GM23338 (cell line): Measurements from ENCODE around the gene FCER1G. TPM values are rescaled to one million over a fixed set of nuclear protein-coding genes. Genes with fewer than 3 reads are reported as not detected.

Experiments
- ATAC-seq: fragments of 200-7000 bp; cut with Tn5 transposase; 3 replicates; pipeline ENCODE4 v1.9.1; 2020
- DNase-seq: peaks from one replicate; pipeline ENCODE4 v3.0.0-alpha.2; 2015; ENCODE audit warnings: low spot score
- H2AFZ ChIP-seq: fragments of 200-600 bp; sonication (generic); 2 replicates; pipeline ENCODE4 v1.8.0; 2016; ENCODE audit warnings: antibody characterized with exemption, mild to moderate bottlenecking, moderate library complexity
- H3F3A ChIP-seq: fragments of 200-600 bp; sonication (generic); replicated peaks from 2 replicates; pipeline ENCODE4 v1.8.0; 2017; ENCODE audit warnings: antibody characterized with exemption, mixed run types, low read depth
- H3K27ac ChIP-seq: fragments of 200-600 bp; sonication (generic); 2 replicates; pipeline ENCODE4 v1.6.1; 2016; ENCODE audit warnings: low read depth
- H3K27me3 ChIP-seq: fragments of 200-600 bp; sonication (generic); 2 replicates; pipeline ENCODE4 v1.8.0; 2016; ENCODE audit warnings: mild to moderate bottlenecking, mixed run types, moderate library complexity; ENCODE audit not compliant: insufficient read depth
- H3K36me3 ChIP-seq: fragments of 200-600 bp; sonication (generic); 2 replicates; pipeline ENCODE4 v1.8.0; 2016; ENCODE audit warnings: mild to moderate bottlenecking; ENCODE audit not compliant: insufficient read depth
- H3K4me1 ChIP-seq: fragments of 200-600 bp; sonication (generic); 2 replicates; pipeline ENCODE4 v1.8.0; 2016; ENCODE audit warnings: mild to moderate bottlenecking, moderate library complexity; ENCODE audit not compliant: insufficient read depth
- H3K4me2 ChIP-seq: fragments of 200-600 bp; sonication (generic); 2 replicates; pipeline ENCODE4 v1.7.1; 2017; ENCODE audit warnings: mixed run types
- H3K4me3 ChIP-seq: fragments of 200-600 bp; sonication (generic); 2 replicates; pipeline ENCODE4 v1.6.1; 2016; ENCODE audit warnings: mixed run types
- H3K79me2 ChIP-seq: fragments of 200-600 bp; sonication (generic); replicated peaks from 2 replicates; pipeline ENCODE4 v1.8.0; 2017; ENCODE audit warnings: mild to moderate bottlenecking; ENCODE audit not compliant: insufficient read depth
- H3K9me2 ChIP-seq: fragments of 200-600 bp; sonication (generic); 2 replicates; pipeline ENCODE4 v1.8.0; 2017; ENCODE audit not compliant: insufficient read depth
- H4K20me1 ChIP-seq: fragments of 200-600 bp; sonication (generic); replicated peaks from 2 replicates; pipeline ENCODE4 v1.8.0; 2017; ENCODE audit warnings: mild to moderate bottlenecking; ENCODE audit not compliant: insufficient read depth
- H3K27ac Mint-ChIP-seq: 2 replicates; pipeline ENCODE4 v1.8.0; 2020; ENCODE audit warnings: inconsistent platforms, mild to moderate bottlenecking, moderate library complexity, mixed read lengths
- H3K27me3 Mint-ChIP-seq: 3 replicates; pipeline ENCODE4 v1.8.0; 2022; ENCODE audit warnings: low read depth, mild to moderate bottlenecking, moderate library complexity, mixed read lengths, inconsistent platforms; ENCODE audit not compliant: insufficient read depth, poor library complexity
- H3K36me3 Mint-ChIP-seq: 3 replicates; pipeline ENCODE4 v1.8.0; 2021; ENCODE audit warnings: low read depth, mild to moderate bottlenecking, inconsistent platforms, moderate library complexity, mixed read lengths
- H3K4me1 Mint-ChIP-seq: 3 replicates; pipeline ENCODE4 v1.8.0; 2020; ENCODE audit warnings: mild to moderate bottlenecking, inconsistent platforms, mixed read lengths
- H3K4me3 Mint-ChIP-seq: 3 replicates; pipeline ENCODE4 v1.8.0; 2021; ENCODE audit warnings: moderate library complexity, mild to moderate bottlenecking, inconsistent platforms, mixed read lengths
- H3K9me3 Mint-ChIP-seq: 3 replicates; pipeline ENCODE4 v1.8.0; 2020; ENCODE audit warnings: moderate library complexity, mild to moderate bottlenecking, inconsistent platforms, mixed read lengths
- CREB1 ChIP-seq: fragments of 250-450 bp; sonication (Bioruptor Pico); IDR thresholded peaks from 2 replicates; pipeline ENCODE4 v1.5.0; 2020; ENCODE audit warnings: low read depth, mild to moderate bottlenecking, moderate library complexity
- CTCF ChIP-seq, 2 experiments: fragments of 200-600 bp in 1 of 2; sonication (generic) in 1 of 2; conservative IDR thresholded peaks; 2 replicates each; pipeline versions ENCODE4 v1.5.1 to v1.6.1; 2016 to 2017; ENCODE audit warnings: antibody characterized with exemption in 2 of 2, low read depth in 2 of 2, mild to moderate bottlenecking in 2 of 2, moderate library complexity in 1 of 2
- ETS1 ChIP-seq: IDR thresholded peaks from 2 replicates; pipeline ENCODE4 v1.6.1; 2016; ENCODE audit warnings: antibody characterized with exemption
- EZH2 ChIP-seq: fragments of 200-600 bp; sonication (generic); IDR thresholded peaks from one replicate; pipeline ENCODE4 v1.8.0; 2017; ENCODE audit warnings: antibody characterized with exemption, mild to moderate bottlenecking, low read depth; ENCODE audit not compliant: unreplicated experiment
- EZH2phosphoT487 ChIP-seq: fragments of 200-600 bp; sonication (generic); IDR thresholded peaks from one replicate; pipeline ENCODE4 v1.8.1; 2018; ENCODE audit warnings: antibody characterized with exemption; ENCODE audit not compliant: unreplicated experiment
- JUNB ChIP-seq: IDR thresholded peaks from one replicate; pipeline ENCODE4 v1.6.1; 2016; ENCODE audit warnings: antibody characterized with exemption; ENCODE audit not compliant: unreplicated experiment
- NANOG ChIP-seq: IDR thresholded peaks from 2 replicates; pipeline ENCODE4 v1.6.1; 2016; ENCODE audit warnings: antibody characterized with exemption, borderline replicate concordance
- POLR2AphosphoS5 ChIP-seq: IDR thresholded peaks from 2 replicates; pipeline ENCODE4 v1.6.1; 2016; ENCODE audit warnings: antibody characterized with exemption, low read depth
- REST ChIP-seq: IDR thresholded peaks from one replicate; pipeline ENCODE4 v1.6.1; 2018; ENCODE audit warnings: antibody characterized with exemption; ENCODE audit not compliant: unreplicated experiment
- STAT1 ChIP-seq: IDR thresholded peaks from one replicate; pipeline ENCODE4 v1.6.1; 2016; ENCODE audit warnings: antibody characterized with exemption; ENCODE audit not compliant: unreplicated experiment
- ZNF114 ChIP-seq: fragments of 250-450 bp; sonication (Bioruptor Pico); IDR thresholded peaks from 2 replicates; pipeline ENCODE4 v1.5.0; 2020; ENCODE audit warnings: mild to moderate bottlenecking, moderate library complexity
- polyA plus RNA-seq: library from polyadenylated mRNA; unstranded; fragments of >200 nt; fragmentation: Nextera tagmentation; extraction: Ambion mirVana; gene quantifications from 2 replicates; pipeline ENCODE4 v1.2.1, GENCODE V29; 2016
- total RNA-seq: library from RNA; depleted of rRNA; stranded (reverse); fragments of >200 nt; shearing (Covaris generic); gene quantifications from 2 replicates; pipeline ENCODE4 v1.2.3, GENCODE V29; 2014

The FCER1G gene
- total and polyA plus RNA-seq, 2 experiments from 2014 or later = 1.1 TPM; not detected in 1

- Histone ChIP-seq H3K27ac (no peak overlapping the region), H3K4me1 (peaks cover 6% of the 10 kb centered on the region; the same call in 1 of the 2 replicates), H3K9me2 (no peaks in the 10 kb centered on the region), H3K4me3 (no peak overlapping the region), H3K79me2 (peaks cover 8% of the 10 kb centered on the region), H2AFZ (no peak overlapping the region), H3F3A (peaks cover 3% of the 10 kb centered on the region; the same call in 1 of the 2 replicates), H3K36me3 (peaks cover 17% of the 10 kb centered on the region), H4K20me1 (peaks cover 6% of the 10 kb centered on the region; the same call in 1 of the 2 replicates), H3K27me3 (no peaks in the 10 kb centered on the region), H3K4me2 (no peak overlapping the region)
- Mint-ChIP-seq H3K27ac (no peak overlapping the region), H3K4me3 (no peak overlapping the region; the same call in 2 of the 3 replicates), H3K36me3 (peaks cover 54% of the 10 kb centered on the region), H3K27me3 (peaks cover 11% of the 10 kb centered on the region), H3K4me1 (peaks cover 7% of the 10 kb centered on the region), H3K9me3 (no peaks in the 10 kb centered on the region)
- no peak for TF ChIP-seq EZH2phosphoT487
- no peak for ATAC-seq
- no peak for DNase-seq
Observed at GRCh38 chr1:161172349-161172748, 42.7 kb upstream of the FCER1G start.

- no peak overlapping the region; the same call in 2 of the 3 replicates for H3K4me3 Mint-ChIP-seq
- no peak for ATAC-seq
- TF ChIP-seq POLR2AphosphoS5 (no peak), NANOG (no peak), STAT1 (no peak), ETS1 (no peak), JUNB (no peak), CTCF (conservative IDR thresholded peaks at IDR 0.05; ENCODE audit: low read depth in 2 of 2) (no peak), CREB1 (CRISPR knock-in tag) (no peak), EZH2phosphoT487 (no peak), EZH2 (no peak), ZNF114 (CRISPR knock-in tag) (no peak), REST (no peak)
Observed at GRCh38 chr1:161172776-161173376, 42.2 kb upstream of the FCER1G start.

More at GRCh38 chr1:161172776-161173376, 42.2 kb upstream of the FCER1G start:
- Mint-ChIP-seq H3K9me3 (no peaks in the 10 kb centered on the region), H3K4me1 (peaks cover 10% of the 10 kb centered on the region), H3K27ac (no peak overlapping the region), H3K27me3 (peaks cover 8% of the 10 kb centered on the region), H3K36me3 (peaks cover 54% of the 10 kb centered on the region)
- DNase-seq = no peak
- Histone ChIP-seq H4K20me1 (peaks cover 6% of the 10 kb centered on the region; the same call in 1 of the 2 replicates), H3K4me3 (no peak overlapping the region), H3K27ac (no peak overlapping the region), H3K79me2 (peaks cover 8% of the 10 kb centered on the region), H2AFZ (no peak overlapping the region), H3K4me2 (no peak overlapping the region), H3K4me1 (peaks cover 6% of the 10 kb centered on the region; the same call in 1 of the 2 replicates), H3F3A (0 out of 2 replicates have a peak, but pooled peaks cover 3% of the 10 kb centered on the region), H3K27me3 (no peaks in the 10 kb centered on the region), H3K36me3 (peaks cover 17% of the 10 kb centered on the region), H3K9me2 (no peaks in the 10 kb centered on the region)
